HG03045 (cell line): Measurements from ENCODE around the gene ZBP1.

Experiments used
- ATAC-seq: cut with Tn5 transposase; IDR thresholded peaks from one replicate; pipeline ENCODE4 v1.9.1; 2021; ENCODE audit warnings: mild to moderate bottlenecking, moderate library complexity; ENCODE audit not compliant: unreplicated experiment

ZBP1 gene

DNA sequence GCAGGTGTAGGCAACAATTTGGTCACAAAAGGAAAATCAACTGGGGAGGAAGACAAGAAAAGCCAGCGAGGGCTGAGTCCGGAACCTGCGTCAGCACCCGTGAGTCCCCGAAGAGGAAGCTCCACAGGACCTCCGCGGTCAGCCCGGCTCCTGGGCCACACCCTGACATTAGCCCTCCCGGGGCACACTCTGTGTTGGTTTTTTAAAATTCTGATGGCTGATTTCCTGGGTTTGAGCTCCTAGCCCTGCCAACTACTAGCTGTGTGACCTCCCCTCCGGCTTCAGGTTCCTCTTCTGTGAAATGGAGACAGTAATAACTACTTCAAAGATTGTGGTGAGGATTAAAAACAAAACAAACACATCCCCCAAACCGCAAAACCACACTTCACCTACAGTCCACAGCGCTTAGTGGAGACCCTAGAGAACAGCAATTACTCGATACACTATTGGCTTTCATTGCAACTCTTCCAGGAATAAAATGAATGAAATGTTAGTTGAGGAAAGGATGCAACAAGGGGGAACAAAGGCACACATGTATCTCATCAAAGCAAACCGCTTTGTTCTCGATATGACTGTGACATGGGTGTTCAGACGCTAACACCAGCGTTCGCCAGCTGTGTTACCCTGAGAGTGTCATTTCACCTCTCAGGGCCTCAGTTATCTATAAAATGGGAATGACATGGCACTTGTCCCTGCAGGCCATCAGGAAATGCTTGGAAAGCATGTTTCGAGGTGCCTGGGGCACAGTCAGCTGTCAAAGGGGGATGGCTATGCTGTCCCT lies 985 bp downstream of the ZBP1 start:
- peak; percentile 48 for ATAC-seq

DNA sequence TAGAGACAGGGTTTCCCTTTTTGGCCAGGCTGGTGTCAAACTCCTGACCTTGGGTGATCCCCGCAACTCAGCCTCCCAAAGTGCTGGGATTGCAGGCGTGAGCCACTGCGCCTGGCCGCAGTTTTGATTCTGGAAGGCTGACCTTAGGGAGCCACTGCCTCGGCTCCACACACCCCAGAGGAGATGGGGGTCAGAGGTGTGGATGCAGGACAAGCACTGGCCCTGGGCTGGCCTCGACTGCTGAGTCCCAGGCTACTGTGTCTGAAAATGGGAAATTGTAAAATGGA lies 1.5 kb downstream of the ZBP1 start:
- no peak for ATAC-seq

DNA sequence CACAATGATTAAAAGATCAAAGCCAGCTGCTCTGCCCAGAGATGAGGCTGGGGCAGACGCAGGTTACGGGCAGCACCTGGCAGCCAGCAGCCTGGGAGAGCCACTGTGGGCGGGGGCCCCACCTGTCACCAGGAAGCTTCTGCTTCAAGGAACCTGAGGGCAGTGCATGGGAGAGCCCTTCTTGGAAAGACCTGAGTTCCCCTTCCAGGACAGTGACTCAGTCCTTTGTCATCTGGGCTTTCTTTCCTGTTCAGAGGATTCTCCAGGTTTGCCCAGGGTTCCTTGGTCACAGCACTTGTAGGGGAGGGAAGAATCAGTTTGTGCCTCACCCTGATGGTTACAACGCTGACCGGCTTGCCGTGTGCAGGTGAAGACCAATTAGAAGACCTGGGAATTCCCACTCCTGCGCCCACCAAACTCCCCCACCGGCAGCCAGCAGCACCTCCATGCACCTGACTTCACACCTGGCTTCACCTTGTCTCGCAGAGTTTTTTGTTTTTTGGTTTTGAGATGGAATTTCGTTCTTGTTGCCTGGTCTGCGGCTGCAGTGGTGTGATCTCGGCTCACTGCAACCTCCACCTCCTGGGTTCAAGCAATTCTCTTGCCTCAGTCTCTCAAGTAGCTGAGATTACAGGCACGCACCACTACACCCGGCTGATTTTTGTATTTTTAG lies 2.0 kb downstream of the ZBP1 start:
- ATAC-seq = no peak

DNA sequence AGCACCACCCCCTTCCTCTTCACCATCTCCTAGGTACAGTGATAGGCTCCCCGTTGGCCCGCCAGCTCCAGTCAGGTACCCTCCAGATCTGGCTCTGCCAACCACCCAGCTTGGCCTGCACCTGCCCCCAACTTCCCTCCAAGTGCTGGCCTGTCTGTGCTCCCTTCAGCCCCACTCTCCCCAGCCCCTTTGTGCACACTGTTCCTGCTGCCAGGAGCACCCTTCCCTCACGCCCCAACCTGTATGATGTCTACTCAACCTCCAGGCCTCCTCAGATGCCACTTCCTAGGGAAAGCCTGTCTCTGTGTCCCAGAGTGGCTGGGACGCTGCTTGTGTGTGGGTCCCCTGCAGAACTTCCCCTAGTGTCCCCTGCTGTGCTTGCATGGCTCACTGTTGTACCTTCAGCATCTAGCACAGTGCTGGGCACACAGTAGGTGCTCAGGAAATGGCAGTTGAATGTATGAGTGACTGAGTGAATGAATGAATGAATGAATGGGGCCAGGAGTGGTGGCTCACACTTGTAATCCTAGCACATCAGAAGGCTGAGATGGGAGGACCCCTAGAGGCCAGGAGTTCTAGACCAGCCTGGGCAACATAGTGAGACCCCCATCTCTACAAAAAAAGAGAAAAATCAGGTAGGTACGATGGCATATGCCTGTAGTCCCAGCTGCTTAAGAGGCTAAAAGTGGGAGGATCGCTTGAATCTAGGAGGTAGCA lies 3.0 kb downstream of the ZBP1 start:
- no peak for ATAC-seq

DNA sequence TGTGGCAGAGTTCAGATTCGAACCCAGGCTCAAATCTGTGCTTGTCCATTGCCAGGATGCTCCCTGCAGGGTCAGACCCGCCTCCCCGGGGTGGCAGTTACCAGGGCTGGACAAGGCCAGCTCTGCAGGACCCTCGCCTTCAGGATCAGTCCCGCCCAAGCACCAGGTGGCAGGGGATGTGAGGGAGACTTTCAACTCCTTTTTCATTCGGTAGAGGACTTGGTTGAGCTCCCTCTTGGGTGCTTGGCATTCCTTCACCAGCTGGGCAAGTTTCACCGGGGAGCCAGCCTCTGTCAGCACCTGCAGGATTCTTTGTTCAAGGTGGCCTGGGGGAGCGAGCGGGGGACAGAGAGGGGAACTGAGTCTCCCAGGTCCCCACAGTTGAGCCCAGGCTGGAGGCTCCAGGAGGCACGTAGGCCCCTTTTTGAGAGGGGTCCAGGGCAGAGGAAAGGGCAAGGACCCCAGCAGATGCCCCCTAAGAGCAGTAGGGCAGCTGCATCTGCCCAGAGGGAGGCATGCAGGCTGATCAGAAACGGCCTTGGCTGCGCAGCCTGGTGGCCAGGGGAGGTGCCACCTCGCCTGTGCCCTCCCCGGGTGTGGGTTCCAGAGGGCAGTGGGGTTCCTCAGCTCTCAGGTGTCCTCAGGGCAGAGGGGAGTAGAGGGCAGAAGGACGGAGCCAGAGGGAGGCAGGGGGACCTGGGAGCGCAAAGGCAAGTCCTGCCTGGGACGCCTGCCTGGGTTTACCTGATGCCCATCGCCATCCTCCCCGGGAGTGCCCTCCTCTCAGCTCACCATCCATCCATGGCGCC lies 3.9 kb downstream of the ZBP1 start:
- no peak for ATAC-seq

DNA sequence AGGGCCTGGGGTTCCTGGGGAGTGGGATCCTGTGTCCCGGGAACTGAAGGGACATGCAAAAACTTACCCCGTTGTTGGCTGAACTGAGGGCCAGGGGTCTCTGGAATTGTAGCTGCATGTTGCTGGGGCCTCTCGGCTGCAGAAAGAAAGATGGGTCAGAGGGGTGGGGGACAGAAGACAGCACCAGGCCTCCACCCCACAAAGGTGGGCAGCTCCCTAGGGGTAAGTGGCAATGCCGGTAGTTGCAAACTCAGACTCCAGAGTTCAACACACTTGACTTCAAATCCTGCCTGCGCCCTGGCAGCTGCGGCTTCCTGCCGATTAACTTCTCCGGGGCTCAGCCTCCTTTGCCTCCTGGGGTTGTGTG lies 4.8 kb downstream of the ZBP1 start:
- ATAC-seq = no peak

DNA sequence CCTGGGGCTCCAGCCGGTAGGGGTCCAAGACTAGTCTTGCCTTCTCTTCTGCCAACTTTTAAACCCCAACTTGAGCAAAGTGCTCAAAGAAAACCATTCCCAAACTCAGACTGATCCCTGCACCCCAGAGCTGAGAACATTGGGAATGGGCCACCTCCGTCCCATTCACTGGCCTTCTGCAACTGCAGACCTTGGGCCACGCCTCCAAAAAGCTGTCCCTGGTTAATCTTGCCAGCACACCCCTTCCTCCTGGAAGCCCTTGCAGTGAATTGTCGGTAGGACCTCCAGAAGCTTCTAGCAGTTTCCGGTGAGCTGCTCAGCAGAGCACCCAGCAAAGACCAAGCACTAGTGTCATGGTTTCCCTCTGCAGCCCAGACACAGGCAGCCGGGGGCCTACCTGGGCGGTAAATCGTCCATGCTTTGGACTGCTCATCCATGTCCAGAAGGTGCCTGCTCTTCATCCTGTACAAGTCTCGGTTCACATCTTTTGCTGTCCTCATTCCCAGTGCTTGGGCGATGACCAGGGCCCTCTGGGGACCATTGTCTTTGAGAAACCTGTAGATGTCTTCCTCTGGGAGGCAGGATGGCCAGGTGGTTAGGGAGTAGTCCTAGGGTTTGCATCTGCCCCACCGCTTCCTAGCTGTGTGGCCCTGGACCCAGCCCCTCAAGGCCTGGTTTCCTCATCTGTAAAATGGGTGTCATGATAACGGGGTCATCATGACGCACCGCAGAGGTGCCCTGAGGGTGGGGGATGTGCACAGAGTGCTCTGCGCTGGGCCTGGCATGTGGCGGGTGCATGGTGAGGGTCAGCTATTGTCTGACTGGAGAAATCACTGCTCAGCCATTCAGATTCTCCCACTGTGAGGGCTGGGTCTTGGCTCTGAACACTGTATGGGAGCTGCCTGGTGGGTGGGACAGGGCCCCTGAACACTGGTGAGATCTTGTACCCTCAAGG lies 5.5 kb downstream of the ZBP1 start:
- ATAC-seq = no peak

DNA sequence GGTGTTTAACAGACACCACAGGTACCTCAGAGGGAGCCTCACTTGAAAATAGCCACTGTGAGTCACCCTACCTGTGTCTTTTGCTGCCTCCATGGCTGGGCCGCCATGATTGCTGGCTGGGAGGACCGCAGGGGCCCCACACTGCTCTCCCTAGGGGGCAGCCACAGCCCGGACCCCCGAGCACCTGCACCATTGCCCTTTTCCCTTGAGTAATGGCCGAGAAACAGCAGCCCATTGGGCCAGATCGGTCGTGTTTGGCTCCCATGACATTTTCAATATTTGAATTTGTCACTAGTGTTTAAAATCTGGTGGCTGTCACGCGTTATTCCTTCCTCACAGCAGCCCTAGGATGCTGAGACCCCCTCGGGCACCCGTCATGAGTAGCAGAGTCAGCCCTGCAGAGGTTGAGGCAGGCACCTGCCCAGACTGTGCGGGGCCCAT lies 6.7 kb downstream of the ZBP1 start:
- ATAC-seq = no peak

DNA sequence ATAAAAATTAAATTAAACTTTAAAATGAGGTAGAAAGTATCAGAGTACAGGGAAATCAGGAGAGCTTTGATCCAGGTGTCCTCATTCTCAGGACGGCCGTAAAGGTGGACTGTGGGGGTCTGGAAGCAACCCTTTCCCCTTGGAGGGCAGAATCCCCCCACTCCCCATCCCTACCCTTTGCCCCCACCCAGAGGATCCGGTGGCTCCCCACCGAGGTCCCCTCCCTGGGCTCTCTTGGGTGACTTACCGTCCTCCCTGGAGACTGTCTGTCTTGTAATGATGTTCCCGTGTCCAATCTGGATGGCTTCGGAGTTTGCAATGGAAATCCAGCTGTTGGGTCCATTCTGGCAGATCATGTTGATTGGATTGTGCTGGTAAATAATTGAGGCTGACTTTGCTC lies 7.3 kb downstream of the ZBP1 start:
- no peak for ATAC-seq

DNA sequence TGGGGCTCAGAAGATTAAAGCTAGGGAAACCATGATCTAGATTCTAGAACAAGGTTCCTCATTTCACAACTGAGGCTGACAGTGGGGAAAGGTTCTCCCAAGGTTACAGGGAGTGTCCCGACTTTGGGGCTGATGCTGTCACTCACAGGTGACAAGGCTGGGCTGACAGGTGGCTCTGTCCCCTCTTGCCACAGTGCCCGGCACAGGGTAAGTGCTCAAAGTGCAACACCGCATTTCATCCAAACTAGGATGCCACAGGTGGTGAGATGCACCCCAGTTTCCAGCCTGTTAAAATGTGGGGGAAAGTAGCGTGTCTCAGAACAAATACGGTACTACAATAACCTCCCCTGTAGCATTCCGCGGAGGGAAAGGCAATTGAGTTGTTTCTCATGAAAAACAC lies 7.8 kb downstream of the ZBP1 start:
- ATAC-seq = no peak

DNA sequence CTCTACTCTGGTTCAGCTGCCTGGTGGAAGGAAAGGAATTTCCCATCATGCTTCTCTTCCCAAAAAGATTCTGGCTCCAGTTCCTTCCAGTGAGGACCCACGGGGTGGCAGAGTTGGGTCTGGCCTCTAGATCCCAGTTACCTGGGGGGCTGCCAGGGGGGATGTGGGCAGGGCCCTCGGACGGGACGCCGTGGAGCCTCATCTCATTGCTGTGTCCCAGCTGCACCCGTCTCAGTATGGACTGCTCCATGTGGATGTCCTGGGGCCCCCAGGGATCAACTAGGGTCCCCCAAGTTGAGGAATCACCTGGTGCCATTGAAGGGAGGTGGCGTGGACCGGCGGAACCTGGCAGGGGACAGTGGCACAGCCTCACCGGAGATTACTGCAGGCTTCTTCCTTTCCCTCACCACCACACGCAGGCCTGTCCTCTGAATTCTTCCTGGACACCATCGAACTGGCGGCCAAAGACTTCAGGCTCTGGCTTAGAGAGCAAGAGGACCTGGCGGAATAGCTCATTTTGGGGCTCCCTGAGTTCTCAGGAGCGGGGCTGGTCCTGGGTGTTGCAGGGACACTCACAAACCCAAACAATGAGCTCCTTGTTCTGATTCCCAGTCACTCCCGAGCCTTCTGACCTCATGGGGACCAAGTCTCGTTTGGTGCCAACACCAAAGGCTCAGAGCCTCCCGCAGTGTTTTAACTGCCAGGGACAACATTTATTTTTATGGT lies 8.5 kb downstream of the ZBP1 start:
- ATAC-seq = no peak

DNA sequence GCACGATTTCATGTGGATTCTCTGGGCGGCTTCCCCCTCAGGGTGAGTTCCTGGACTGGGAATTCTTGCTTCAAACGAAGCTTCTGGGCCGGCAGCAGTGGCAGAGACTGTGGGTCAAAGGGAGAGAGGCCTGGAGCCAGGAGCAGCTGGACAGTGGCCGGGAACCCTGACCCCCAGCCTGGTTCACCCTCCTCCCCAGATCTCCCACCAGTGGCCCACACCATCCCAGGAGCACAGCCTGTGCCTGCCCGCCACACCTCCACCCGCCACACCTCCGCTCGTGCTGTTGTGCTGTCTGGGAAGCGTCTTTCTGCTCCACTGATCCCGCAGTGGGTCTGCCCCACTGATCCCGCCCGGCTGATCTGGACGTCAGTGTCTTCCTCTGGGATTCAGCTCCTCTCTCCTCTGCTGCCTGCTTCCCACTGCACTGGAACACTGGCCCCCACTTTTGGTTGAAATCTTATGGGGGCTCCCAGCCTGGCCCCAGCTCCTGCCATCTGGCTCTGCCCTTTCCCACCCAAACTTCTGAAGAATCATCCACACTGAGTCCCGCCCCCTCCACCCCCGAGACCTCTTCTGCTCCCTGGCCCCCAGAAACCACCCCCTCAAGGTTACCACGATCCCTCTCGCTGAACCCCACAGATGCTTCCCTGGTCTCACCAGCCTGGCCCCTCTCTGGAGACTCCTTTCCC lies 9.8 kb downstream of the ZBP1 start:
- no peak for ATAC-seq

DNA sequence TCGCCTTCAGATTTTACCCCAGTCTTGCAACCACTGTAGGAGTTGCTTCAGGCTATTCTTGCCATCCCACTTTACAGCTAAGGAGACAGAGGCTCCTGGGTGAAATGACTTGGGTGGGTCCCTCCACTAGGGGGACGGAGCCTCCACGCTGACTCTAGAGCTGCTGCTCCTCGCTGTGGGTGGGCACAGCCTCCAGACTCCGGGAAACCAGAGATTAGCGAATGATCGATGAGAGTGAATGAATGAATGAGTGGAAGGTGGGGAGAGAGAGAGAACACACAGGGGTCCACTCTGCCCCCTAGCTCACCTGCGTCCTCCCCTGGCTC lies 10.4 kb downstream of the ZBP1 start:
- no peak for ATAC-seq

DNA sequence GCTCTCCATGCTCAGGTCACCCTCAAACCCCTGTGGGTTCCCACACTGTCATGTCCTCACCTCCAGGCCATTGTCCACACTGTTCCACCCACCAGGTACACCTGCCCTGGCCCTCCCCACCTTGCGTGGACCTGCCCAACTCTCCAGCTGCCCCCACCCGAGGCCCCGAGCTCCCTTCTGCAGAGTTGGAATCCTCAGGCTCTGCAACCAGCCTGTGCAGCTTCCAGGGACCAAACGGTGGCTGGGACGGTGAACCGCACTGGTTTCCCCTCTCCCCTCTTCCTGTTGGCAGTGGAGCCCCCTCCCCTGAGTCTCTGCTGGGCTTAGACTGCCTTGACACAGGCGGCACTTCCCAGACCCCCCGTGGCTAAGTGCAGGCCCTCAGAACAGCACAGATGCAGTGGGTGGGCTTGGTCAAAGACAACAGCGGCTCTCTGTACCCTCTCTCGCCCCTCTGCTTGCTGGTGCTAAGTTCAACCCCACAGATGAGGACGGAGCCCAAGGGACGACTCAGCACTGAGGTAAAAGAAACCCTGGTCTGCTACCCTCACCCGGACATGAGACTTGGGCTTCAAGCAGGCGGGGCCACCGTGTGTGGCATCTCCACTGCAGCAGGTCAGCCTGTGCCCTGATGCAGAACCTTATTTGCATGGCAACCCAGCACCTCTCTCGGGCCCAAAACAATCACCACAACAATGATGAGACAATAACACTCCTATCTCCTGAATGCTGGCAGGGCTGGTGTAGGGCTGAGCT lies 11.0 kb downstream of the ZBP1 start:
- ATAC-seq = no peak

DNA sequence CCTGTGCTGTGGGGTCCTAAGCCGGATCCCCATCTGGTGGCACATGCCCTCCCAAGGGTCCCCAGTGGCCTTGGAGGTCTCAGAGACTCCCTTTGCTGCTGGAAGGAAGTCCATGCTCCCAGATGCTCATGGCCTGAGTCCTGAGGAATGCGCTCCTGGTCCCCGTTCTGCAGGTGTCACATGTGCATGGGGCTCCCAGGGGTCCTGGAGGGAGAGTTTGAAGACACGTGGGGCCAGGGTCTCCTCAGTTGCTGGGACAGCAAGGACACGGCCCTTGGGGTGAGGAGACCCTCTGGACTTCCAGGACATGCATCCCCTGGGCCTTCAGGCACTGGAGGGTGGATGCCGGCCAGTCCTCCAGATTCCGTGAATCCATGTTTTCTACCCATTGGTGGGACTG lies 11.7 kb downstream of the ZBP1 start:
- ATAC-seq = no peak

DNA sequence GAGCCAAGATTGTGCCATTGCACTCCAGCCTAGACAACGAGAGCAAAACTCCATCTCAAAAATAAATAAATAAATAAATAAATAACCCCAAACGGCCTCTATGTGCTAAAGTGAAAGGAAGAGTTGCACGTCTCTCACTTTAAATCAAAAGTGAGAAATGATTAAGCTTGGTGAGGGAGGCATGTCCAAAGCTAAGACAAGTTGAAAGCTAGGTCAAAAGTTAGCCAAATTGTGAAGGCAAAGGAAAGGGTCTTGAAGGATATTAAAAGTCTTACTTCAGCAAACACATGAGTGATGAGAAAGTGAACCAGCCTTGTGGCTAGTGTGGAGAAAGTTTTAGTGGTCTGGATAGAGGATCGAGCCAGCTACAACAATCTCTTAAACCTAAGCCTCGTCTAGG lies 14.3 kb downstream of the ZBP1 start:
- no peak for ATAC-seq

DNA sequence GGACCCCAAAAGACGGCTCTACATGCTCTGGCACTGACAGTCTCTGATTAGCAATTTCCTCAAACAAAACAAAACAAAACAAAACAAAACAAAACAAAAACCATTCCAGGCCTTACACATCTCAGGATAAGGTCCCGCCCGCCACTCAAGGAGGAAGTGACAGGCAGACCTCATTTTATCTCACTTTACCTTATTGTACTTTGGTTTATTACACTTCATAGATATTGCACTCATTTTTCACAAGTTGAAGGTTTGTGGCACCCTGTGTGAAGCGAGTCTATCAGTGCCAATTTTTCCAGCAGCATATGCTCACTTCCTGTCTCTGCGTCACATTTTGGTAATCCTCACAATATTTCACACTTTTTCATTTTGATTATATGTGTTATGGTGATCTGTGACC lies 15.2 kb downstream of the ZBP1 start:
- no peak for ATAC-seq

DNA sequence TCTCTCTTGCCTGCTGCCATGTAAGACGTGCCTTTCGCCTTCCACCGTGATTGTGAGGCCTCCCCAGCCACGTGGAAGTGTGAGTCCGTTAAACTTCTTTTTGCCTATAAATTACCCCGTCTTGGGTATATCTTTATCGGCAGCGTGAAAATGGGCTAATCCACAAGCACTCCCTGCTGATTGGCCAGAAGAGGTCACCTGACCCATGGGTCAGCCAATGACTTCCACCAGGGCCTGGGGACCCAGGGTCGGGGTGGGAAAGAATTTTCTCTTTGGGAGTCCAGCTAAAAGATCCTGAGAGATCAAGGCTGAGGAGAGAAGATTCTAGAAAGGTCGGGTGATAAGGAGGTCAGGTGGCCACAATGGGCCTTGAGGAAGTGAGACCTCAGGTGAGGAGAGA lies 17.1 kb downstream of the ZBP1 start:
- no peak for ATAC-seq

DNA sequence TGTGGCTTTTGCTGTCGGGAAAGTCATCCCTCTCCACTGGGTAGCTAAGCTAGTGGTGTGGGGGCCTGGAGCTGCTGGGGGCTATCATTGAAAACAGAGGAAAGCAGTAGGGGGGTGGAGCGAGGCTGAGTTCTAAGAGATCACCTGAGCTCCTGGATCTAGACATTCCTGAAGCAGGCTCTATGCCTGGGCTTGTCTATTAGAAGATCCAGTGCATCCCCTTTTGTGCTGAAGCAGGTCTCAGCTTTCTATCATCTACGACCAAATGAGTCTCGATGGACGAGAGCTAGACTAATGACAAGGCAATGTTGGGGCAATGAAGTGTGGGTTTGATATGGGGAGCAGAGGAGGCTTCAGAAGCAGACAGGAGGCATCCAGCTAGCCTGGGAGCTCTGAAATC lies 18.5 kb downstream of the ZBP1 start:
- ATAC-seq = no peak
